HG02678 (cell line): ENCODE results near the gene USP49.
"Not testable (repeated sequence)": the region's sequence is repeated elsewhere in the genome, so short reads cannot be mapped to it uniquely, and the experiment has no call there.

Experiments
- ATAC-seq: cut with Tn5 transposase; IDR thresholded peaks from one replicate; pipeline ENCODE4 v1.9.1; 2021; ENCODE audit warnings: mild to moderate bottlenecking, moderate library complexity; ENCODE audit not compliant: unreplicated experiment

The USP49 gene

DNA sequence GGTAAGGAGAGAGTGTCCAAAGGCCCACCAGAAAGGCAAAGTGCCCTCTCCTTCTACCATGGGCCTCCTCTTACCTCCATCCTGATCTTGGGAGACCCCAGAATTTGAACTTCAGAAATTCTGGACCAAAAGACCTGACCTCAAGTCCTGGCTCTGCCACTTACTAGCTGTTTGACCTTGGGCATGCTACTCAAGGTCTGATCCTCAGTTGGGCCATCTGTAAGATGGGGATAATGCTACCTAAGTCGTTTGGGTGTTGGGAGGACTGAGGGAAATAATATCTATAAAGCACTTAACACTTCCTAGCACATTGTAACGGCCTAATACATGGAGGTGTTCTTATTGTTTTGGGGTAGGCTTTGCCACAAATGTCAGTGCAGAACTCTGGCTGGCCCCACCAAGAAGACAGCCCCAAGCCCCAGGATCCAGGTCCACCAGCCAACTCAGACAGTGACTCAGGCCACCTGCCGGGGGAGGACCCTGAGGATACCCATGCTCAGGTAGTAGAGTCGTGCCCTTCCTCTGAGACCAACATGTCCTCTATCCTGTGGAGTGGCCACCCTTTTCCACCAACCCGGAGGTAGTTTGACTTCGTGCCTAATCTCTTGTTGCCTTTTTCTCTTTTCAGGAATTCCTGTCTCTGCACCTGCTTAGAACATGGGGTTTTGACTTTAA is 111.9 kb downstream of the USP49 start:
- ATAC-seq, result no peak

DNA sequence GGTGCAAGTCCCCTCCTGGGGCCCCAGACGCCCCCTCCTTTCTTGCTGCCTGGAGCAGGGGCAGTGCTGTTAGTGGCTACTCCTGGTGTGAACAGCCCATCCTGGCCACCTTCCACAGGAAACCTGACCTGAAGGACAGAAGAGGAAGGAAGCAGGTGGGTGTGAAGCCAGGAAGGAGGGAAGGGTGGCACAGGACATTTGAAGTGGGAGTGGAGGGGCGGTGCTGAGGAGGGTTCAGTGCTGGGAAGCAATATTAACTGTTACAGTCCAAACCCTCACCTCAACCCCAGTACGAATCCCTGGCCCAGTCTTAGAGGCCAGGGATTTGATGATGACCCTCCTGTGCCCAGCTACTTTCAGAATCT is 113.8 kb downstream of the USP49 start:
- no peak for ATAC-seq

DNA sequence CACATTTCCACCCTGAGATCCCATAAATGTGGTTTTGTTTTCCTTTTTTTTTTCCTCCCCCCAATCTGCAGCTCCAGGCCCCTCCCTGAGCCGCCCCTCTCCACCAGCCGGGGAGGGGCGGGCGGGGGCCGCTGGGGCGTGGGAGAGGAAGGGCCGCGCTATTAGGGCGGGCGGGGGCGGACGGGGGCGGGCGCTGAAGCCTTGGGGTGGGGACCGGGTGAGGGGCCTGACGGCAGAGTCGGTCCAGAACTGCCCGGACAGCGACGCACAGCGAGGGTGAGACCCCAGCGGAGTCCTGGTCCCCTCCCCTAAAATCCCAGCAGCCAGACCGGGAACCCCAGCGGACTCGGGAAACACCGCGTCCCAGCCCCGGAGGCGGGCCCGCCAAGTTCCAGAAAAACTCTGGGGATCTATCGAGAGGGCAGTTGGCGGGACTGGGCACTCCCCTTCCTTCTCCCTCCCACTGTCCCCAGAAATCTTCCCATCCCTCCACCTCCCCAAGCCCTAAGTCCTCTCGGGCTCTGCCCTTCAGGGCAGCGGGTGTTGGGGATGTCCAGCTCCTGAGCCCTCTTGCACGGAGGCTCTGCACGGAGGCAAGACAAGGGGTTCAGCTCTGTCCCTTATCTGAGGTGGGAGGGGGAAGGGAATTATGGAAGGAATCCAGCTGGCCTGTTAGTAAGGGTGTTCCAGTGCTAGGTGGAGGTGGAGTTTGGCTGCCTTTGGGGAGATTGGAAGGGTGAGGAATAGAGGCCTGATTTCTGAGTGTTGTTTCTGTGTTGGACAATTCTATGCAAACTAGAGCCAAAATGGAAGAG is 114.4 kb downstream of the USP49 start, which contains the start of gene PRICKLE4:
PRICKLE4 (plus strand) TSS at position 232 of the 815 bp plus-strand sequence. CDS start 2,692 bp downstream, outside the sequence.
- ATAC-seq, result no peak

DNA sequence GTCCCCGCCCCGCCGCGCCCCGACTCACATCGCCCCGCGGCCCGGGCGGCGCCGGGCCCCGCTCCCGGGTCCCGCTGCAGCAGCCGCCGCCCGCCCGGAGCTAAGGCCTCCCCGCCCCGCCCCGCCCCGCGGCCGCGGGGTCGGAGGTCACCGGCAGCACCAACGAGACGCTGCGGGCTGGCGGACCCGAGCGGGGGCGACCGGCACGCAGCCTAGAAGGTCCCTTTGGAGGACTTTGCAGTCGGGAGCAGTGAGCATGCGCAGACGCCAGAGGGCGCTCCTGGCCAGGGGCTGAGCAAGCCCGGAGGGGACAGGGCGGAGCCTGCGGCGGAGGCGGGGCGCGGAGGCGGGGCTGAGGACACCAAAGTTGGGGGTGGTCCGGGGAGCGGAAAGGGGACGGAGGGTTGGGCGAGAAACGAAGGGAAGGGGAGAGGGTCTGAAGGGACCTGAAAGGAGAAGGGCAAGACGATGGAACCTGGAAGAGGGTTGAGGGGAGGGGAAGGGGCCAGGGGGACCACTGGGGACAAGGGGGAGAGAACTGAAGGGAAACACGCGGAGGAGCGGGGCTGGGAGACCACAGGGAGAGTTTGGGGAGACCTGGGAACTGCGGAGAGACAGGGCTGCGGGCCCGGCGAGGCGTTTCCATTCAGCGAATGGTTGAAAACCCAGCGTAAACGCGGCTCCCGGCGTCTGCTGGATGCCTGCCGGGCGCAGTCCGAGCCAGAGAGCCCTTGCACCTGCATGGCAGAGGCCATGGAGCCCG is 115.2 kb downstream of the USP49 start, which contains the start of gene FRS3:
FRS3 (minus strand) TSS at position 113 of the 763 bp plus-strand sequence. CDS start 2,913 bp downstream, outside the sequence.
- ATAC-seq, result peak; percentile 95

DNA sequence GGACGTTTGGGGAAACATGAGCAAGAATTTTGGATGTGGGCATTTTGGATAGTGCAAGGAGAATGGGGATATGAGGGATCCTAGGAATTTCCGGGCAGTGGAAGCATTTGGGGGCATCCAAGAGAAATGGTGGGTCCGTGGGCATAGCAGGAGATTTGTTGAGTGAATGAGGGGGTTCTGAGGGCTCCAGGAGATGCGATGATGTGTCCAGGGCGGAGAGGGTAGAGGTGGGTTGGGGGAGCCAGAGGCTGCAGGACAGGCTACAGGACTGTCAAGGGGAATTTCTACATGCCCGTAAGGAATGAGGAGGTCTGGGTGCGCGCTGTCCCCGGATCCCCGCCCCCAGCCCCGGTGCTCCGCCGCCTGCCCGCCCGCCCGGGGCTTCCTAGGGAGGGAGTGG is 115.8 kb downstream of the USP49 start:
- no peak for ATAC-seq

DNA sequence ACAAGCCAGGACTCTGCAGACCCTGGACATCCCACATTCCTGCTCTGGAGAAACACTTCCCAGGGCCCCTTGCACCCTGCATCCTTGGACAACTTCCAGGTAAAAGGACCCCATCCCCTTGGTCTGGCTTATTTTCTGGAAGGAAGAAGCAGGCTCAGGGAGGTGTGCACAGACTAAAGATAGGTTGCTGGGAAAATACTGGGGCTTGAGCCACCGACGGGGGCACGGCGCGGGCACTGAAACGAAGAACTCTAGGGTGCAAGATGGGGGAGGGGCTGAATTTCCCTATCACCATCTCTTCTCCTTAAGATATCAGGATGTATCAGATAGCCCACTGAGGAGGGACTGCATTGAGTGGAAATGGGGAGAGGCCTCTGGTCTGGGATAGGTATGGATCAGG is 116.3 kb downstream of the USP49 start:
- no peak for ATAC-seq

DNA sequence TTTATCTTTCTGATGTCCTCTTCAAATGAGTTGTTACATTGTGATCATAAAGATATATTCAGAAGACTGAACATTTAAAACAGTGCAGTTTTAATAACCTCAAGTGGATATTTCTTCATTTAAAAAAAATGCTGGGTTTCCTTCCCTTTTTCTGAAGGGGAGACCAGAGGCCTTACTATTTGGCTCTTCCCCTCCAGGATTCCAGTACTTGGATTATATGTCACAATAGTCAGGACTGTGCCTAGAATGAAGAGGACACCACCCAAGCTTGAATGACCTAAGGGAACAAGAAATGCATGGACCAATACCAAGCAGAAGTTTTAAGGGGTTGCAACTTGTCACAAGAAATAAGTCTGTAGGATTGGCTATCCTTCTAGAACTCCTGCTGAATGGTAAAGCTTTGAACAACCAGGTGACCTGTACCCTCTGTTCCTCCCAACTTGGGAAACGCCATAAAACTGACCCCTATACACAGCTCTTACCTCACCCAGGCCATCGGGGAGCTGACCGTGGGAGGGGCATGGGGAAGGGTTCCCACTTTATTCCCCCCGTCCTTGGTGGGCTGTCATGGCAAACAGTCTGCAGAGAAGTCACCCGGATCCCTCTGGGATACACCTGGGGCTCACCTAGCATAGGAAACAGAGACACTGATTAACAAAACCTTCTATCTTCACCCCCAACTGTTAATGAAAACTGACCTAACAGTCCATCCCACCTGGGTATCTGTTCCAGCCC is 117.5 kb downstream of the USP49 start:
- ATAC-seq, result no peak

DNA sequence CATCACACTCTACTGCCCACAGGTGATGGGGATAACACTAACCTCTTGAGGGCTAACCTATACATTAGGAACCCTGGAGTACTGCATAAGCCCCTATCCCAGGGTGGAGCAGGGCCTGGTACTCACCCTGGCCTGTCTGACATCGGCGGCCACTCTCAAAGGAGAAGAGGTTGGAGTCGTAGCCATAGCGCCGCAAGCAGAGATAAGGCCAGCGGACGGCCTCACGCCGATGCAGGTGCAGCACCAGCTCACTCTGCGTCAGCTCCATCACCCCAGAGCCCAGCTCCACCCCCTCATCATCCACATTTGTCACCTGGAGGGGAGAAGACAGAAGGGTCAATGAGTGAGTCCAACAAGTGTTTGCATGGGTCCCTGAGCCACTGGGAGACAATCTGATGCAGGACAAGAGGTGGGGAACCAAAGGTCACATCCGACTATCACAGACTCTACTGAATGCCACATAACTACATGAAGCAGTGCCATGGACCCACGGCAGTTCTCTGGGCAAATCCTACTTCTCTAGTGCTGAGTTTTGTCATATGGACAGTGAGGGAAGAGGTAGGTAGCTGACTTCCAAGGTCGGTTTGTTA is 119.8 kb downstream of the USP49 start:
- ATAC-seq, result no peak

DNA sequence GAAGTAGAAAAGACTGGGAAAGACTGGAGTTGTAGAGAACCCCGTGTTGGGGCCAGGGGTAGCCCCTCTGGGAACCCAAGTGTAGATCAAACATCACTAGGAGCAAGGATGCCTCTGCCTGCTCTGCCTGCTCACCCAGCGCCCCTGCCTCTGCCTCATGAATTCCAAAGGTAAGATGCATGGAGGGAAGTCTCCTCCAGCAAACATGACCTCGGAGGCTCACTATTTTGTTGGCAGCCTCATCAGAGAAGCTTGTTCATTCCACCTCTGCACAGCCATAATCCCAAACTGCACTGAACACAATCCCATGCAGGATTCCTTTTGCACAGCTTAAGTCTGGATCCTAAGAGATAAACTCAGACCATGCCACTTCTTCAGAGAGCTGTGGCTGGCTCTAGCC is 120.3 kb downstream of the USP49 start:
- ATAC-seq, result no peak

DNA sequence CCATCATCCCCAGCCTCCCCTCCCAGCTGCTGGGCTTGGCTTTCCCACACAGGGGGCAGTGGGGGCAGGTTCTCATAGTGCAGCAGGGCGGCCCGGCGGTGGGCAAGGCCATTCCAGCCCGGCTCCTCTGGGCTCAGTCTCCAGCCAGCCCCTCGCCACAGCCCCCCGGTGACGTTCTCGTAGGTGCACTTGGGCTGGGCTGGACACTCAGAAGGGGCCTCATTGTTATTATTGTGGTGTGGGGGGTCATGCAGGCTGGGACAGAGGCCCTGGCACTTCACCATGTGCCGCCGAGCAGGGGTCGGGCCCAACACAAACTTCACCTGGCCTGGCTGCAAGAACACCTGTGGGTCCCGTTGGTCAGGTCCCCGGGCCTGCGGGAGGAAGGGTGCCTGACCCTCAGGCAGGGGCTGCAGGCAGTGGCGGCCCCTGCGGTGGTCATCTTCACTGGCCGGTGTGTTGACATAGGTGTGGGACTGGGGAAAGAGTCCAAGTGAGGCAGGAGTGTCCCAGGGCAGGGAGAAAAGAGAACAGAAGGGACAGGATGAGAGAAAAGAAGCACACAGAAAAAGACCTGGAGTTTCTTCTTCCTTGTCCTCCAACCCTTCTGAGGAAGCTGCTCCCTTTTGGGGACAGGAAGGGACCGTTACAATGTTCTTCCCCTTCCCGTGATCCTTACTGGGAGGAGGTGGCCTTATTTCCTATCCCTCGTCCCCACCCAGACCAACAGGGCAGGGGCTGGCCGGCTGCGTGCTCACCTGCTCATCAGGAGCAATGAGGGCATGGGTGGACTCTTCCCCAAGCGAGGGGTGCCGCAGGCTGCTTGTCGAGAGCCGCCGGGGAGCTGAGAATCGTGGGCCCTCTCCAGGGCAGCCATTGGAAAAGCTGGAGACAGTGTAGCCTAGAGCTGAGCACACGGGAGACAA is 123.9 kb downstream of the USP49 start:
- no peak for ATAC-seq

DNA sequence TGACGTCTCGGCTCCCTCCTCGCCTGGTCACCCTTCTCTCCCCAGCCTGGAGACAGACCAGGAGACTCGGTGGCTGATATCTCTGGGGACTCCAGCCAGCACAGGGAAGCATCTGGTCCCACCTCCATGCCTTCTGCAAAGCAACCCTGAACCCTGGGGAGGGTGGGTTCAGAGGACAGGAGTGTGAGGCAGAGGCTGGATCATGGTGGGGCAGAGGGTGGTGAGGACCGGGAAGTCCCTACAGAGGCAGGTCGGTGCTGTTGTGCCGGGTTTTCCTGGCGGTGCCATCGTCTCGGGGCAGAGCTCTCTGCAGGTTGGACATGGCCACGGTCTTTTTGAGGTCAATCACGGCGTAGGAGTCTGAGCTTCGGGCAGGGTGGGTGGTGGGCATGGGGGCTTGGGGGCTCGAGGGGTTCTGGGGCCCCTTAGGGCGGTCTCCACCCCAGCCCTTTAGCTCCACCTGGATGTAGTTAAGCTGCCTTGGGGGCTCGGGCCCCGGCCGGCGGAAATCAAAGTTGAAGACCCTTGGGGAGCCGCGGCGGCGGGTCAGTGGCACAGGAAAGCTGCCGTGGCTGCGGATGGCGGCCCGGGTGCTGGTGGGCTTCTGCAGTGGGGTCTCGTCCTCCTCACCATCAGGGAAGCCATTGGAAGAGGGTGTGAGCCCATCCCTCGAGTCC is 124.7 kb downstream of the USP49 start:
- ATAC-seq, result no peak

DNA sequence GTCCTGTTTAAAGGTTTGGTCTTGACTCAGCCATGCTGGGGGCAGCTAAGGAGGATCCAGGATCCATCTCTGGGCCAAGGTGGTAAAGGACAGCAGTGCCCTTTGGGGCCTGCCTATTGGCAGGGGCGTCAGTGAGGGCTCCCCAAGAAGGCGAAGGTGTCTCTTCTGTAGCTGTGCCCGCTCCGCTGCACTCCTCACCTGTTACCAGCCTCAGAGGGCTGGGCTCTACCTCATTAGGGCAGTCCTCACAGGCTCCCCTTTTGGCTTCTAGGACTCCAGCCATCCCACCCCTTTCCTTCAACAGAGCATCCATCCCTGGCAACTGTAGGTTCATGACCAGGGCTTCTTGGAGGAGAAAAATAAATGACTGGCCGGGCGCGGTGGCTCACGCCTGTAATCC is 125.8 kb downstream of the USP49 start:
- no peak for ATAC-seq

DNA sequence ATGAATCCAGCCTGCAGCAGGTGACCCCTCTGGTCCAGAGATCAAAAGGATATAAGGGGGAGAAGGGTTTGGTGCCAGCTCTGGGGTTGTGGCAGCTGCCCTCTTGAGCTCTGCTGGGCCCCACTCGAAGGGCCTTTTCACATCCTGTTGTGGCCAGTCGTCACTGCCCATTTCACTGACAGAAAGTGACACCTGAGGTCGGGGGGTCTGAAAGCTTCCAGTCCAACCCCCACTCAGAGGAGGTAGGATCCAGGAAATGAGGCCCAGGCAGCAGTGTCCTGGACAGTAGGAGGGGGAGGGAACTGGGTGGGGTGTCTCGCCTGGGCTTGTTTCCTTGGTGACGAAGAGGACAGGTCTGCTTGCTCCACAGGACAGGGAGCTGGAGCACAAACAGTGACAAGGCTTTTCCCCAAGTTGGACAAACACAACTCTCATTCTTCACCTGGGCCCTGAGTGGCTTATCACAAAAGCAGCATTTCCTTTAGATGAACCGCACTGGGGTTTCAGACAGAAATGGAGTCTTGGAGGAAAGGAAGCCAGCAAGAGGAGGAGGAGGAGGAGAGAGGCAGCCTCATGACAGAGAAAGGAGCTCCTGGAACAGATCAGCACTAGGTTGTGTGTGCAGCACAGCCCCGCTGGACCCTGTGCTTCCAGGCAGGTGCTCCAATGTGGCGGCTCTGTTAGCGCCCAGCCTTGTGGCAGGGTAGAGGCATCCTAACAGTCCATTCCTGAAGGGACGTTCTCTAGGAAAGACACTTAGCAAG is 126.4 kb downstream of the USP49 start:
- ATAC-seq, result no peak

DNA sequence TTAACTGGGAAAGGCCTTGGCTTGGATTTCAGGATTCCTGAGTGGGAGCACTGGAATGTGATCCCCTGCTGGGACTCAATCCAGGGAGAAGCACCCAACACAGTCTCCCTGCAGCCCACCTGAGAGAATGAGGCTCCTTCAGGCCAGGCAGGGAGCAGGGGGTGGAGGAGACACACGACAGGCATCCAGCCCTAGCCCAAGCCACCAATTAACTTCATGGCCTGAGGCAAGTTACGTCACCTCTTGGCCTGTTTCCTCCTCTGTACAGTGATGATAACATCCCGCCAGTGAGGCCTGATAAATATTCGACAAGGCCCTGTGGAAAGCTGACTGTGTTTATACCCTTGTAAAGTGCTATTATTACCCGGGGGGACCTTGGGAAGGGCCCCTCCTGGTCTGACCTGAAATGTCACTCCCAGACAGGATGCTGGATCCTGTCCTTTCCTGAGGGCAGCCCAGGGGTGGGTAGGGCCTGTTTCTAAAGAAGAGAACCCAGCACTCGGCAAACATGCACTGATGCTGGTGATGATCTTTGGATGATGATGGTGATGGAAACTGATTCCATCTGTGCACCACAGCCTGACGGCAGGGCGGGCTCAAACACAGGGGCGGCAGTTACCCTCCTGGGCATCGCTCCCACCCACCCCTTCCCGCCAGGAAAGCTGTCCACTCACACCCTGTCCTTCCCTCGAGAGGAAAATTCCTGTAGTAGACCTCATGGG is 127.9 kb downstream of the USP49 start:
- no peak for ATAC-seq

DNA sequence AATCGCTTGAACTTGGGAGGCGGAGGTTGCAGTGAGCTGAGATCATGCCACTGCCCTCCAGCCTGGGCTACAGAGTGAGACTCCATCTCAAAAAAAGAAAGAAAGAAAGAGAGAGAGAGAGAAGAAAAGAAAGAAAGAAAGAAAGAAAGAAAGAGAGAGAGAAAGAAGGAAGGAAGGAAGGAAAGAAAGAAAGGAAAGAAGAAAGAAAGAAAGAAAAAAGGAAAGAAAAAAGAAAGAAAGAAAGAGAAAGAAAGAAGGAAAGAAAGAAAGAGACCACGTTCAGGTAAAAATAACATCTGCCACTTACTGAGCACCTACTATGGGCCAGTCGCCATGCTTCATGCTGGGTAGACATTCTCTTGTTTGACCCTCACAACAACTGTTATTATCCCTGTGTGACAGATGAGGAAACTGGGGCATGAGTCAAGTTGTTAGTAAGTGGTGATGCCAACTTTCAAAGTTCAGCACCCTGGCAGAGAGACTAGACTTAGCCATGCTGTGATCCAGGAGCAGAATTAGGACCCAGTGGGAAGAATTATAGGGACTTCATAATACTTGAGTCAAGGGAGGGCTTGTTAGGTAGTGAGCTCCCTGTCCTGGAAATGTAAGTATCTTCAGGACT is 129.0 kb downstream of the USP49 start:
- ATAC-seq, result not testable (repeated sequence)

DNA sequence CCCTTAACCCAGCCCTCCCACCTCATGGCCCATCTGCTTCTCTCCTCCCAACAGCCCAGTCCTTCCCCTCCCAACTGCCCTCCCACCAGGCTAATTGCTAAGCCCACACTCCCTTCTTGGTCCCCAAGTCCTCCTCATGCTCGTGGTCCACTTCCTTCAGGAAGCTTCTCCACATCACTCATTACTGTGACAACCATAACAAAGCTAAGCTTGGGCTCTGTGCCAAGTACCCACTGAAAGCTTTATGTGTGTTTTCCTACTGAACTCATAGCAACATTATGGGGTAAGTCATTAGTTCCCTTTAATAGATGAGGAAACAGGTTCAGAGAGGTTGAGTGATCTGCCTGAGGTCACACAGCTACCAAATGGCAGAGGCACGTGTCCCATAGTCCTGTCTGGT is 131.7 kb downstream of the USP49 start:
- no peak for ATAC-seq
